GM21381 (cell line): ENCODE measurements around the gene ELAVL3.
"Not testable (repeated sequence)": the region's sequence is repeated elsewhere in the genome, so short reads cannot be mapped to it uniquely, and the experiment has no call there.

ENCODE experiments used
- ATAC-seq: cut with Tn5 transposase; IDR thresholded peaks from one replicate; pipeline ENCODE4 v1.9.1; 2021; ENCODE audit warnings: mild to moderate bottlenecking, moderate library complexity; ENCODE audit not compliant: unreplicated experiment

ELAVL3 gene

GRCh38 chr19:11445141-11445540 lies 35.7 kb downstream of the ELAVL3 start:
- no peak for ATAC-seq

GRCh38 chr19:11444059-11444458 lies 36.8 kb downstream of the ELAVL3 start:
- ATAC-seq = no peak

GRCh38 chr19:11437955-11438354 lies 42.9 kb downstream of the ELAVL3 start:
- no peak for ATAC-seq

- ATAC-seq = no peak
Measured at GRCh38 chr19:11435833-11436313, 45.0 kb downstream of the ELAVL3 start.

GRCh38 chr19:11435057-11435832 lies 45.6 kb downstream of the ELAVL3 start, which contains the start of the genes ODAD3 and PRKCSH:
Gene ODAD3, minus strand, starts transcription at chr19:11435121. Its CDS starts 105 bp downstream, at chr19:11435016.
Gene PRKCSH, plus strand, starts transcription at chr19:11435635. Its CDS starts 483 bp downstream, at chr19:11436118.
- ATAC-seq = peak; percentile 87

GRCh38 chr19:11434703-11435056 lies 46.2 kb downstream of the ELAVL3 start:
- ATAC-seq = no peak

GRCh38 chr19:11433526-11433925 lies 47.3 kb downstream of the ELAVL3 start:
- not testable (repeated sequence) for ATAC-seq

- no peak for ATAC-seq
Measured at GRCh38 chr19:11426656-11427055, 54.2 kb downstream of the ELAVL3 start.

GRCh38 chr19:11425719-11426457 lies 55.0 kb downstream of the ELAVL3 start:
- ATAC-seq = no peak

- ATAC-seq = no peak
Measured at GRCh38 chr19:11423791-11424181, 57.1 kb downstream of the ELAVL3 start.

GRCh38 chr19:11423164-11423790 lies 57.6 kb downstream of the ELAVL3 start:
- ATAC-seq = no peak

- peak; percentile 47 for ATAC-seq
Measured at GRCh38 chr19:11422163-11423065, 58.4 kb downstream of the ELAVL3 start.

GRCh38 chr19:11421371-11422098 lies 59.3 kb downstream of the ELAVL3 start:
- ATAC-seq = no peak

- ATAC-seq = no peak
Measured at GRCh38 chr19:11420429-11421370, 60.1 kb downstream of the ELAVL3 start.

GRCh38 chr19:11418549-11419506 lies 62.0 kb downstream of the ELAVL3 start, which contains the start of gene RGL3:
Gene RGL3, minus strand, starts transcription at chr19:11419314. Its CDS starts 36 bp downstream, at chr19:11419278.
- no peak for ATAC-seq

- no peak for ATAC-seq
Measured at GRCh38 chr19:11418094-11418548, 62.7 kb downstream of the ELAVL3 start.

GRCh38 chr19:11416346-11417052 lies 64.3 kb downstream of the ELAVL3 start:
- ATAC-seq = no peak
